ENCODE data around the gene STARD3NL. TPM values are rescaled to one million over a fixed set of nuclear protein-coding genes. Genes with fewer than 3 reads are reported as not detected.

STARD3NL gene
- total and polyA plus RNA-seq, 8 donors: 9.3 to 61.6 (median 23.8) TPM

DNA sequence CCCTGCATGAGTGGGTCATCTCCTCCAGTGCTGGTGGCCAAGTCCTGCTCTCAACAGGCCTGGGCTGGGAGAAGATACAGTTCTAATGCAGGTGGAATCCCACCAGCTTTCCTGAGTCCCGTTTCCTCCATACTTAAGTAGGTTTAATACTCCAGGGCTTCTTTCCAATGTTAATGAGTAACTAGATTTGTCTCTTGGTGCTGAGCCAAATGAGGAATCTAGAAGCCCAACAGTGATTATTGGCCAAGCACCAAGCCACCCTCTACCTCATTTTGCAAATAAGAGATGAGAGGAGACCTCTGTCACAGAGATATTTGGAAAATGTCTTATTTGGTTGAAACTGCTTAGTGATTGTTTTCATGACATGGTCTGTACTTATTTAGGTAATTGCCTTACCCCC, 37.1 kb downstream of the STARD3NL start:
- no peaks in the 10 kb centered on the region for H3K9me3 ChIP-seq
- intact Hi-C loops (cut with DNase I; ENCODE audit: low total_unique reads): no loop called here
- TF ChIP-seq CTCF (IDR thresholded peaks at IDR 0.05): no peak
- TF ChIP-seq POLR2A (IDR thresholded peaks at IDR 0.05): no peak
- no peak for TF ChIP-seq POLR2AphosphoS5 (IDR thresholded peaks at IDR 0.05)
- H3K36me3 ChIP-seq: peaks cover 7 to 52% (median 42%) of the 10 kb centered on the region in 4 donors
- WGBS, 5 donors: 0 to 47% (median 19%) methylated on average over 1 of the region's 1 CpG
- H3K27ac ChIP-seq: peak overlapping the region in 1 of 5 donors; percentile 46
- peak in 1 of 2 donors; percentile 29 for DNase-seq
- H3K4me1 ChIP-seq: peaks cover 0 to 30% (median 15%) of the 10 kb centered on the region in 4 donors
- H3K4me3 ChIP-seq: no peak overlapping the region
- no peaks in the 10 kb centered on the region for H3K27me3 ChIP-seq

GRCh38 chr7:38215735-38216670, 38.0 kb downstream of the STARD3NL start:
- WGBS, 5 donors: 20 to 33% (median 29%) methylated on average over 5 of the region's 5 CpGs
- DNase-seq: peak; percentile 74 to 92
- Histone ChIP-seq H3K27me3 (no peaks in the 10 kb centered on the region), H3K4me3 (no peak overlapping the region), H3K36me3 (peaks cover 7 to 57% (median 47%) of the 10 kb centered on the region in 4 donors), H3K9me3 (no peaks in the 10 kb centered on the region), H3K27ac (peak overlapping the region in 4 of 5 donors; percentile 25 to 46 (median 32)), H3K4me1 (peaks cover 0 to 30% (median 15%) of the 10 kb centered on the region in 4 donors)
- intact Hi-C loops (cut with DNase I; ENCODE audit: low total_unique reads): no loop called here
- TF ChIP-seq POLR2A (IDR thresholded peaks at IDR 0.05) (no peak), EP300 (IDR thresholded peaks at IDR 0.05) (no peak), CTCF (IDR thresholded peaks at IDR 0.05) (peak in 5 of 7 experiments; percentile 46 to 96 (median 93)), POLR2AphosphoS5 (IDR thresholded peaks at IDR 0.05) (peak in 1 of 3 donors; percentile 45)

DNA sequence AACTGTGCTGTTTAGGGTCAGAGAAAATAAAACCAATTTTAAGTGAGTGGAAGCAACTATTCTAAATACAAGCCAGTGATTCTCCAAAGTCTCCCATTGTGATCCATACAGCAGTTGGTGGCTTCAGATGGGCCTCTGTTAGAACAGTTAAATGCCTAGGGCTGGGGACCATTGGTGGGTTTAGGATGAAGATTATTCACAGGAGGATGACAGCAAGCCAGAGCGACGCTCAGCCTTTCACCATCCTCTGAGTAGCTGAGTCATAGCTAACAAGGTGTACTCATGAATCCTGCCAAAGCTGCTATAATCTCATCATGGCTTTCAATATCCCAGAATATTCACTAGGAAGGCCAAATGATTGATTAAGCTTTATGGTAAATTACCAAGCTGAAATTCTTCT, 39.6 kb downstream of the STARD3NL start:
- no peak for DNase-seq
- Histone ChIP-seq H3K4me1 (peaks cover 0 to 27% (median 17%) of the 10 kb centered on the region in 4 donors), H3K36me3 (peaks cover 7 to 65% (median 57%) of the 10 kb centered on the region in 4 donors), H3K4me3 (no peak overlapping the region), H3K27me3 (no peaks in the 10 kb centered on the region), H3K9me3 (no peaks in the 10 kb centered on the region), H3K27ac (peak overlapping the region in 3 of 5 donors; percentile 25 to 39 (median 30))
- intact Hi-C loops (cut with DNase I; ENCODE audit: low total_unique reads): no loop called here
- 56 to 92% (median 84%) methylated on average over 2 of the region's 2 CpGs for WGBS, 5 donors
- TF ChIP-seq EP300 (IDR thresholded peaks at IDR 0.05) (no peak), CTCF (IDR thresholded peaks at IDR 0.05) (no peak), POLR2A (IDR thresholded peaks at IDR 0.05) (no peak), POLR2AphosphoS5 (IDR thresholded peaks at IDR 0.05) (no peak)

DNA sequence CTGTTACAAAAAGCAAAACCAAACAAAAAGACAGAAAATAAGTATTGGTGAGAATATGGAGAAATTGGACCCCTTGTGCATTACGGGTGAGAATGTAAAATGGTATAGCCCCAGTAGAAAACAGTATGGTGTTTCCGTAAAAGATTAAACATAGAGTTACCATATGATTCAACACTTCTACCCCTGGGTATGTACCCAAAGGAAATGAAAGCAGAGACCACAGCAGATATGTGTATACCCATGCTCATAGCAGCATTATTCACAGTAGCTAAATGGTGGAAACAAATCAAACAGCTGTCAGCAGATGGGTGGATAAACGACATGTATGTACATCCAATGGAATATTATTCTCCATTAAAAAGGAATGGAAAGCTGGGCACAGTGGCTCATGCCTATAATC, 42.4 kb downstream of the STARD3NL start:
- peak overlapping the region in 1 of 5 donors; percentile 65 for H3K27ac ChIP-seq
- 69 to 86% (median 76%) methylated on average over 3 of the region's 3 CpGs for WGBS, 5 donors
- H3K9me3 ChIP-seq: no peaks in the 10 kb centered on the region

More for the DNA sequence above, 42.4 kb downstream of the STARD3NL start:
- no peak overlapping the region for H3K4me3 ChIP-seq
- intact Hi-C loops (cut with DNase I; ENCODE audit: low total_unique reads): loop anchor here (5.0 to 10.0 kb wide), 2 partner anchors 118 to 316 kb away; no protein-coding TSS in a partner anchor
- no peak for DNase-seq
- H3K4me1 ChIP-seq: peaks cover 0 to 19% (median 8%) of the 10 kb centered on the region in 4 donors
- H3K36me3 ChIP-seq: peaks cover 7 to 73% (median 64%) of the 10 kb centered on the region in 4 donors
- no peaks in the 10 kb centered on the region for H3K27me3 ChIP-seq
- no peak for TF ChIP-seq POLR2AphosphoS5 (IDR thresholded peaks at IDR 0.05)
